Thyroid gland (tissue), 4 donors: ENCODE results near the gene BRSK2.

Source experiments
- CTCF ChIP-seq, 6 experiments: fragments of 200-600 bp in 3 of 6; fragments of 450-650 bp in 3 of 6; sonication (generic) in 3 of 6; IDR thresholded peaks; one replicate each; pipeline ENCODE4 v1.5.1; 2016 to 2019; ENCODE audit warnings: antibody characterized with exemption in 6 of 6, mild to moderate bottlenecking in 2 of 6, inconsistent platforms in 1 of 6, moderate library complexity in 1 of 6
- POLR2A ChIP-seq, 2 donors: fragments of 450-650 bp; IDR thresholded peaks; one replicate each; pipeline ENCODE4 v1.6.1; 2017; ENCODE audit warnings: antibody characterized with exemption in 2 of 2, mild to moderate bottlenecking in 2 of 2, moderate library complexity in 1 of 2

GRCh38 chr11:1399386-1400316 is 9.9 kb downstream of the BRSK2 start:
- TF ChIP-seq CTCF (IDR thresholded peaks at IDR 0.05) (no peak), POLR2A (IDR thresholded peaks at IDR 0.05) (no peak)
